ENCODE data around the gene ATP10A. TPM values are rescaled to one million over a fixed set of nuclear protein-coding genes. Genes with fewer than 3 reads are reported as not detected.
A peak's percentile ranks its signal among the peaks of the same experiment; 100 is the strongest.

Gene ATP10A, protein sequence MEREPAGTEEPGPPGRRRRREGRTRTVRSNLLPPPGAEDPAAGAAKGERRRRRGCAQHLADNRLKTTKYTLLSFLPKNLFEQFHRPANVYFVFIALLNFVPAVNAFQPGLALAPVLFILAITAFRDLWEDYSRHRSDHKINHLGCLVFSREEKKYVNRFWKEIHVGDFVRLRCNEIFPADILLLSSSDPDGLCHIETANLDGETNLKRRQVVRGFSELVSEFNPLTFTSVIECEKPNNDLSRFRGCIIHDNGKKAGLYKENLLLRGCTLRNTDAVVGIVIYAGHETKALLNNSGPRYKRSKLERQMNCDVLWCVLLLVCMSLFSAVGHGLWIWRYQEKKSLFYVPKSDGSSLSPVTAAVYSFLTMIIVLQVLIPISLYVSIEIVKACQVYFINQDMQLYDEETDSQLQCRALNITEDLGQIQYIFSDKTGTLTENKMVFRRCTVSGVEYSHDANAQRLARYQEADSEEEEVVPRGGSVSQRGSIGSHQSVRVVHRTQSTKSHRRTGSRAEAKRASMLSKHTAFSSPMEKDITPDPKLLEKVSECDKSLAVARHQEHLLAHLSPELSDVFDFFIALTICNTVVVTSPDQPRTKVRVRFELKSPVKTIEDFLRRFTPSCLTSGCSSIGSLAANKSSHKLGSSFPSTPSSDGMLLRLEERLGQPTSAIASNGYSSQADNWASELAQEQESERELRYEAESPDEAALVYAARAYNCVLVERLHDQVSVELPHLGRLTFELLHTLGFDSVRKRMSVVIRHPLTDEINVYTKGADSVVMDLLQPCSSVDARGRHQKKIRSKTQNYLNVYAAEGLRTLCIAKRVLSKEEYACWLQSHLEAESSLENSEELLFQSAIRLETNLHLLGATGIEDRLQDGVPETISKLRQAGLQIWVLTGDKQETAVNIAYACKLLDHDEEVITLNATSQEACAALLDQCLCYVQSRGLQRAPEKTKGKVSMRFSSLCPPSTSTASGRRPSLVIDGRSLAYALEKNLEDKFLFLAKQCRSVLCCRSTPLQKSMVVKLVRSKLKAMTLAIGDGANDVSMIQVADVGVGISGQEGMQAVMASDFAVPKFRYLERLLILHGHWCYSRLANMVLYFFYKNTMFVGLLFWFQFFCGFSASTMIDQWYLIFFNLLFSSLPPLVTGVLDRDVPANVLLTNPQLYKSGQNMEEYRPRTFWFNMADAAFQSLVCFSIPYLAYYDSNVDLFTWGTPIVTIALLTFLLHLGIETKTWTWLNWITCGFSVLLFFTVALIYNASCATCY (N-terminal part only)
- 1 to 10 TPM; 3.8 to 7.1 (median 5.2) TPM for total RNA-seq

DNA sequence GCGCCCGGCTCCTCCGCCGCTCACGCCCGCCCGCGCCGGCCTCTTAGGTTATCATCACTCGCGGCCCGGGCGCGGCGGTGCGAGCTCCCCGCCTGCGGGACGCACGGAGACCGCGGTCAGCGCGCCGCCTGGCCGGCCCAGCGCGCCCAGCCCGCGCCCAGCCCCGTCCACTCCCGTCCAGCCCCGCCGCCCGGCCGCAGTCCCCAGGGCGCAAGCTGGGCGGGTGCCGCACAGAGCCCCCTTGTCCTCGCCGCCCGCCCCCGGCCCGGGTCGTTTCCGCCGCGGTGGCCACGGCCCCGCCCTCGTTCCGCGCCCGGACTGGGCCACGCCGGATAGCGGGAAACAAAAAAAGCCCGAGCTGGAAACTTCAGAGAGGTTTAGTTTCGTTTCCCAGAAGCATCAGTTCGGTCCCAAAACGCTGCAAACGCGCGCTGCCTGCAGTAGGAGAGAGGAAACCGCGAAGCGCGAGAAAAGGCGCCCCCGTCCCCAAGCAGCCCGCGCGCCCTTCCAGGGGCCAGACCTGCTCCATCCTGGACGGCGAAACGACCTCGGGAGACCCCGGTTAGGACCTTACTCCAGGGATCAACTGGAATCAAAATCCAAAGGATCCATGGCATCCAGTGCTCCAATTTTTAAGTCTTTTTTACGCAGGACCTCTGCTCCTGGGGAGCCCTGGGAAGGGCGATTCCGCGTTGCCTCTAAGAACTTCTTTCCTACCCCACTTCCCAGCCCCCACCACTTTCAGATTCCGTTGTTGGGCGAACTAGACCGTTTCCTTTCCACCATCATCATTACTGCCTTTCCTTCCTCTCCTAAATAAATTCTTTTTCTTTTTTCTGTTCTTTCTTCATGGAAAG is at the start of gene ATP10A:
TSS of gene ATP10A (minus strand) at position 217 of the 857 bp plus-strand sequence. CDS start 231 bp downstream, outside the sequence.
- WGBS: 4% methylated on average over 37 of the region's 85 CpGs
- peaks cover 45% of the 10 kb centered on the region for H3K4me1 ChIP-seq

DNA sequence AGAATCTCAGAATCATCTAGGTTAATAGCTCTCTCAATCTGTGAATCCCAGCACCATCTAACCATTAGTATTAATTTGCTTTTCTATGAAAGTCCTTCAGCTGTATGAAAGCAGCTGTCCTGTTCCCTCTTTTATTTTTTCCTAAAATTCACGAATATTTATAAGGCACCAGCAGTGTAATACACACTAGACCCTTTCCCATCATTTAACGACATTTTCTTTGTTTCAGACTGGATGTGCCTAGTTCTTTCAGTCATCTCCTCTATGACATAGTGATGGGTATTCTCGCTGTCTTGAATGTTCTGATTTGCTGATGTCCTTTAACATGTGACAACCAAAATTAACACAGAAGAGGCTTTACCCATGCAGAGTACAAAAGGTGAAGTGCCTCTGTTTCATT is 48.9 kb upstream of the ATP10A start:
- H3K27me3 ChIP-seq: no peaks in the 10 kb centered on the region
- no peak for DNase-seq (ENCODE audit: low spot score in 2 of 2)

More for the DNA sequence above, at the start of gene ATP10A:
- H3K27ac ChIP-seq: peak within 1 kb of the TSS; percentile 74
- no peak for DNase-seq (ENCODE audit: low spot score in 2 of 2)
- H3K4me3 ChIP-seq: peak within 1 kb of the TSS; percentile 79
- H3K27me3 ChIP-seq: peaks cover 14% of the 10 kb centered on the region
- TF ChIP-seq POLR2AphosphoS5 (IDR thresholded peaks at IDR 0.05) (no peak), POLR2A (IDR thresholded peaks at IDR 0.05) (no peak), EP300 (IDR thresholded peaks at IDR 0.05) (no peak)
- TF ChIP-seq, protein P1, sequence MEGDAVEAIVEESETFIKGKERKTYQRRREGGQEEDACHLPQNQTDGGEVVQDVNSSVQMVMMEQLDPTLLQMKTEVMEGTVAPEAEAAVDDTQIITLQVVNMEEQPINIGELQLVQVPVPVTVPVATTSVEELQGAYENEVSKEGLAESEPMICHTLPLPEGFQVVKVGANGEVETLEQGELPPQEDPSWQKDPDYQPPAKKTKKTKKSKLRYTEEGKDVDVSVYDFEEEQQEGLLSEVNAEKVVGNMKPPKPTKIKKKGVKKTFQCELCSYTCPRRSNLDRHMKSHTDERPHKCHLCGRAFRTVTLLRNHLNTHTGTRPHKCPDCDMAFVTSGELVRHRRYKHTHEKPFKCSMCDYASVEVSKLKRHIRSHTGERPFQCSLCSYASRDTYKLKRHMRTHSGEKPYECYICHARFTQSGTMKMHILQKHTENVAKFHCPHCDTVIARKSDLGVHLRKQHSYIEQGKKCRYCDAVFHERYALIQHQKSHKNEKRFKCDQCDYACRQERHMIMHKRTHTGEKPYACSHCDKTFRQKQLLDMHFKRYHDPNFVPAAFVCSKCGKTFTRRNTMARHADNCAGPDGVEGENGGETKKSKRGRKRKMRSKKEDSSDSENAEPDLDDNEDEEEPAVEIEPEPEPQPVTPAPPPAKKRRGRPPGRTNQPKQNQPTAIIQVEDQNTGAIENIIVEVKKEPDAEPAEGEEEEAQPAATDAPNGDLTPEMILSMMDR (IDR thresholded peaks at IDR 0.05): no peak
- no peaks in the 10 kb centered on the region for H3K36me3 ChIP-seq
- H3K9me3 ChIP-seq: no peaks in the 10 kb centered on the region

GRCh38 chr15:25910832-25911231 is 47.7 kb upstream of the ATP10A start:
- no peaks in the 10 kb centered on the region for H3K9me3 ChIP-seq
- no peak overlapping the region for H3K4me3 ChIP-seq
- 86% methylated on average over 4 of the region's 4 CpGs for WGBS
- TF ChIP-seq POLR2A (IDR thresholded peaks at IDR 0.05): no peak
- TF ChIP-seq POLR2AphosphoS5 (IDR thresholded peaks at IDR 0.05): no peak
- TF ChIP-seq, protein P1 (IDR thresholded peaks at IDR 0.05): no peak
- no peak for TF ChIP-seq EP300 (IDR thresholded peaks at IDR 0.05)
- no peak overlapping the region for H3K27ac ChIP-seq
- DNase-seq (ENCODE audit: low spot score in 2 of 2): no peak
- no peaks in the 10 kb centered on the region for H3K4me1 ChIP-seq
- no peaks in the 10 kb centered on the region for H3K36me3 ChIP-seq
- no peaks in the 10 kb centered on the region for H3K27me3 ChIP-seq

More for the DNA sequence above, 48.9 kb upstream of the ATP10A start:
- WGBS: 86% methylated on average over 3 of the region's 3 CpGs
- Histone ChIP-seq H3K4me1 (no peaks in the 10 kb centered on the region), H3K9me3 (no peaks in the 10 kb centered on the region), H3K36me3 (no peaks in the 10 kb centered on the region), H3K4me3 (no peak overlapping the region), H3K27ac (no peak overlapping the region)
- TF ChIP-seq EP300 (IDR thresholded peaks at IDR 0.05) (no peak), POLR2AphosphoS5 (IDR thresholded peaks at IDR 0.05) (no peak), POLR2A (IDR thresholded peaks at IDR 0.05) (no peak)
- TF ChIP-seq, protein P1 (IDR thresholded peaks at IDR 0.05): no peak

- TF ChIP-seq POLR2A (IDR thresholded peaks at IDR 0.05): no peak
- no peak for TF ChIP-seq EP300 (IDR thresholded peaks at IDR 0.05)
- TF ChIP-seq, protein P1 (IDR thresholded peaks at IDR 0.05): no peak
- TF ChIP-seq POLR2AphosphoS5 (IDR thresholded peaks at IDR 0.05): no peak
- WGBS: 94% methylated on average over 16 of the region's 16 CpGs
- H3K27ac ChIP-seq: no peak overlapping the region
Observed at GRCh38 chr15:25909806-25910205, 46.7 kb upstream of the ATP10A start.

More at GRCh38 chr15:25909806-25910205, 46.7 kb upstream of the ATP10A start:
- Histone ChIP-seq H3K4me1 (no peaks in the 10 kb centered on the region), H3K27me3 (no peaks in the 10 kb centered on the region), H3K4me3 (no peak overlapping the region), H3K9me3 (no peaks in the 10 kb centered on the region), H3K36me3 (no peaks in the 10 kb centered on the region)
- no peak for DNase-seq (ENCODE audit: low spot score in 2 of 2)
